ENCODE measurements around the gene MAML3.

MAML3 gene

DNA sequence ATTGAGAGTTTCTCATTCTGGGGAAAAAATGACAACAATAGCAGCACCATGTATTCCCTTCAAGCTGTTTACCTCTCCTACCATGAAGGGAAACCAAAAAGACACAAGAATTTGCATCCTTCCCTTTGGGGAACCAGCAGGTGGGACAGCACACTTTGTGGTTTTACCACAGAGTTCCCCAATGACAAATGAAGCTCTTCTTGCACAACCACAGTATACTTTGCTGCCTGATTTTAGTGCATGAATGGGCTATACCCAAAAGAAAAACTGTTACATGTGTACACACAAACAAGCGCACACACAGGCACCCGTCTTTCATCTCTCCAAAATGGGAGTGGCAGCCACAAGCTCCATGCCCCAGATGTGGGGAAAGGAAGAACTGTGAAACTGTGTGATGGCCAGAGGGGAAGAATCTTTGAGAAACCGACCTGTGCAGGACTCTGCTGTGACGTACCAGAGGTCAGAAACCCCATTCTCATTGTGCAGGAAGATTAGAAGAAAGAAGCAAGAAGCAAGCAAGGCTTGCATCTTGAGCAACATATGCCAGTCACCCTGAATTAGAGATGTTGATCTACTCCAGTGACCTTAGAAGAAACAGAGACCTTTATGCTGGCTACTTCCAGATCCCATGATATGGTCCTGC is 2.7 kb upstream of the MAML3 start:
- peak in 2 of 3 experiments; percentile 36 to 38 for DNase-seq (ENCODE audit: low read depth in 3 of 3)

DNA sequence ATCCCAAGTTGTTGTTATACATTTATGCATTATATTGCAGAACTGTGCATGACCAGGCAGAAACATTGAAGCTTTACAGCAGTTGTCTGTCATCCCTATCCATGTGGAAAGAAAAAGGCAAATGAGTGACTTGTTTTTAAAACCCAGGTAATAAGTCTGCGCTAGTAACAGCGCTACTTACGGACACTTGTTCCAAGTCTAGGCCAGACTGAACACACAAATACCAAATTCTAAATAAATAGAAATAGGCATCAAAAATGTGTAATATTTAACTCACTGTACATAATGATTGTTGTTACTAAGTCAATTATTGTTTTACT is 548 bp upstream of the MAML3 start:
- DNase-seq (ENCODE audit: low read depth in 3 of 3) = no peak

DNA sequence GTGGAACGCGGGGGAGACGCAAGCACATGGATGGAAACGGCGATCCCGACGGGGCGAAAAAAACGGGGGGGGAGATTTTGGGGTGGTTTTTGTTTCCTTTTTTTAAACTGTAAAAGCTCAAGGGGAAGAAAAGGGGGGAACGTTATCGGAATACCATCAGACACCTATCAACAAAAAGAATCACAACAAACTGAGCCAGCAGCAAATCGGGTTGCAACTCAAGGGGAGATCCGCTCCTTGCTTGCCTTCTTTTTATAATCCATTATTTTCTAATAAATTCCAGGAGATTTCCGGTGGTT is 616 bp downstream of the MAML3 start:
- DNase-seq (ENCODE audit: low read depth in 3 of 3) = no peak

DNA sequence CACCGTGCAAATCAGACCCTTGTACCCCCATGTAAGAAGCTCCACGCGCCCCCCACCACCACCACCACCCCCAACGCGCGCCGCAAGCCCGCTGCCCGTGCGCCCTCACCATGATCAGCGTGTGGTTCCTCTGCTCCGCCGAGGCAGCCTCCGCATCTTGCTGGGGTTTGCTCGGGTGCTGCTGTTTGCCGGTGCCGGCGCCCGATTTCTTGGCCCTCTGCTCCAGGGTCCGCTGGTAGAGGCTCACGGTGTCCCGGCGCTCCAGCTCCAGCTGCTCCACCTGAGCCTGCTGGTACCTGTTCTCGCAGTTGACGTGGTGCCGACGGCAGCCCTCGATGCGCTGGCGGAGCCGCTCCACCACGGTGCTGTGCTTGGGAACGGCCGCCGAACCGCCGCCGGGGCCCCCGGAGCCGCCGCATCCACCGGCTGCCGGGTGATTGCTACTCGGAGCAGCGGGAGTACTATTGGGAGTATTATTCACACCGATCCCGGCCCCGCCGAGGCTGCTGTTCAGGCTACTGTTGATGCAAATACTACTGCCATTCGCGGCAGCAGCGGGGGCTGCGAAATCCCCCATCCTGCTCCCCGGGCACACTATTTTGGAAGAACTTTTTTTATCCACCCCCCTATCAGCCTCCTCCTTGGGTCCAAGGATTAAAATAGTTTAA is 1.1 kb downstream of the MAML3 start:
- peak in 2 of 3 experiments; percentile 15 to 35 for DNase-seq (ENCODE audit: low read depth in 3 of 3)

DNA sequence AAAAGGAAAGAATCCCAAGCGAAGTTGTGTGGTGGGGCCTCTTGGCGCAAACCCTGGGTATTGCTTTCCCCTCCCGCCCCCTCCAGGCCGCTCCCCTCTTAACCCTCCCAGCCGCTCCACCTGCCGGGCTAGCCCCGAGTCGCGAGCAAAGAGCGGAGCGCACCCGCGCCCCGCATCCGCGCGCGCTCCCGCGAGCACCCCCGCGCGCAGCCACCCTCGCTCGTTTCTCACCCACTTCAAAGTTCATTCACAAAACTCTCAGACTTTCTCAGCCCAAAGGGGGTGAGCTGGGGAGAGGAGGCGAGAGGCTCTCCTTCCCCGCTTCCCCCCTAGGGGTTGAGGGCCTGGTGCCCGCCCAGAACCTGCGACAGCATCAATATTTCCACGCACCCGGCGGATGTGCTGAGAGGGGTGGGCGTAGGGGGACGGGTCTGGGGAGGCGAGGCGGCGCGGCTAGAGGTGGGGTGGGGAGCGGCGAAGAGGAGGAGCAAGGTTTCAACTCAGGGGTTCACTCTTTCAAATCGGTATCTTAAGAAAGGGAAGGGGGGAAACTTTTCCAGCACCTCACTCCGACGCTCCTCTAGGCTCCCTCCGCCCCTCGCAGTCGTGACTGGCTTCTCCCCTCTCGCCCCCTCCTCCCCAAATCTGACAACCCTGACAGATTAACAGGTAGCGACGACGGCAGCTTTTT is 1.8 kb downstream of the MAML3 start:
- DNase-seq (ENCODE audit: low read depth in 3 of 3) = peak; percentile 38 to 71 (median 58)

DNA sequence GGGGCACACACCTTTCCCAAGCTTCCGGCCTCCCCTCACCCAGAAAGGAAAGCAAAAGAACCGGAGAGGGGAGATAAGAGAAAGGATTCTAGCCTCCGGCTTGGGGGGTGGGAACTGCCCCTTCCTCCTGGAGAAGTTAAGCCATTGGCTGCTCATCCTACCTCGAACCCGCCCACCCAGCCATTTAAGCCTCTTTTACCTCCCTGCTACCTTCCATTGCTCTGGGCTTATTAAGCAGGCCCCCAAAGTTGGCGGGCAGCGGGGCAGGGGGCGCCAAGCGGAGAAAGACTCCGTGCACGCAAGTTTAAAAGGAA is 2.3 kb downstream of the MAML3 start:
- DNase-seq (ENCODE audit: low read depth in 3 of 3) = peak in 2 of 3 experiments; percentile 29 to 51

DNA sequence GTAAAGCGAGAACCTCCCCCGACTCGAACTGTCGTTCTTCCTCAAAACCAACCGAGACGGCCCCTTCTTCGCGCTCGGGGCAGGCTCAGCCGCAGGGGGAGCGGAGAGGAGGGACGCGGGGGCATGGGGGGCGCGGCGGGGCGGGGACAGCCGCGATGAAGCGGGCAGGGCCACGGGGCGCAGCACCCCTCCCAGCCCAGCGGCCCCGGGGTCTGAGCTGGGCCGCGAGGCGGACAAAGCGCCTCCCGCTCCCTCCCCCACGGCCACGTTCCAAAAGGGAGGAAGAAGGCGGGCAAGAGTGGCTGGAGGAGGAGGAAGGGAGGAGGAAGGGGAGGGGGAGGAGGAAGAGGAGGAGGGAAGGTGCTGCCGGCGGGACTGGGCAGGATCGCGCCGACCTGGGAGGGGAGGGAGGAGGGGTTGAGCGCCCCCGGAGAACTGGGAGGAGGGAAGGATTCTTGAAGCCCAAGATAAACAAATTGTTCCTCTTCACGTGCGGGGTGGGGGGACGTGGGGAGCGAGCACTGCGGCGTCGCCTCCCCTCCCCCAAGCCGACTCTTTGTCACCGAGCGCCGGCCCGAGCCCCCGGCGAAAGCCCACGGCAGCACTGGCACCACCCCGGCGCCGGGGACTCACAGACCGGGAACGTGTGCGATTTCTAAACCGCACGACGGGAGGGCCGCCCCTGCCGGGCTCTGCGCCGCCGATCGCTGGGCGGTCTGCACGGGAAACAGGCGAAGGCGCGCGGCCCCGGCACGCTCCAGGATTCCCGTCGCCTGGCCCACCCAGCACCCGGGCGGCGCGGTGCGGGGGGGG is 2.9 kb downstream of the MAML3 start:
- peak in 2 of 3 experiments; percentile 26 to 28 for DNase-seq (ENCODE audit: low read depth in 3 of 3)

DNA sequence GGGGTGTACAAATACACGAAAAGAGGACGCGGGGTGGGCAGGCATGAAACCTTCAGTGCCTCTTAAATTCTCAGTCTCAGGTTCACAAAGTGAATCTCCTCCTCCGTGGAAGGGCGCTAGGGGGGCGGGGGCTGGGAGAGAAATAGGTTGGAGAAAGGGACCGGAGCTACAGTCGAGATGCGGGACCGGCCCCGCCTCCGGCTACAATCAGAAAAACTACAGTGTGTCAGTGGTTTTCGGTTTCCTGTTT is 3.4 kb downstream of the MAML3 start:
- peak in 2 of 3 experiments; percentile 44 to 60 for DNase-seq (ENCODE audit: low read depth in 3 of 3)

DNA sequence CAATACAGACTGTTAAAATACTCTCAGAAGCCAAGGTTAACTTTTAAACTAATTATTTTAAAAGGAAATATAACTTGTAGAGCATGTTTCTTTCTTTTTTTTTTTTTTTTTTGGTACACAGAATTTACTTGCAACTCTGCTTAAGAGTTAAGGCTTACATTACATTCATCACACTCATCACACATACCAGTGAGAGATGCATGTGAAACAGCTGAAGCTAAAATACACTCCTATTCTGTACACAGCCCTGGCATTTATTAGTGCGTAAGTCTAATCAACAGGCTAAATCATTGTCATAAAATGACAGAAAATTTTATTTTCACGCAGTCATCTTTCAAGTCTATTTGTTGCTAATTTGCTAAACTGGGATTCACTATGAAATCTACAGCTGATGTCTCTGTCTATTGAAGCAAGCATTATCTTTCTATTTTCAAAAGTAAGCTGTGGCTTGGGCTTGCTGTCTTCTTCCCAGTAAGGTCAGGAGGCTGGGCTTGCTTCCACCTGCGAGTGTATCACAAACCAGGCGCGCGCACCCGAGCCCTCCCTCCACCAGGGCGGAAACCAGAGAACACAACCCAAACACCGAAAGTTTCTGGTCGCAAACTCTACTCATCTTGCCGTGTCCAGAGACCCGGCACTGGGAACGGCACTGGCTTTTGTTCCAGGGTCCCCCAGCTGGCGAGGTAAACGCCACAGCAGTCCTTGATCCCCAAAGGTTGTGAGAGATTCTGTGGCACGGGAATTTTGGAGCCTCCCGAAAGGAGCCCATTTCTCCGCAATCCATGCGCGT is 3.9 kb downstream of the MAML3 start:
- DNase-seq (ENCODE audit: low read depth in 3 of 3) = peak in 2 of 3 experiments; percentile 23 to 56

DNA sequence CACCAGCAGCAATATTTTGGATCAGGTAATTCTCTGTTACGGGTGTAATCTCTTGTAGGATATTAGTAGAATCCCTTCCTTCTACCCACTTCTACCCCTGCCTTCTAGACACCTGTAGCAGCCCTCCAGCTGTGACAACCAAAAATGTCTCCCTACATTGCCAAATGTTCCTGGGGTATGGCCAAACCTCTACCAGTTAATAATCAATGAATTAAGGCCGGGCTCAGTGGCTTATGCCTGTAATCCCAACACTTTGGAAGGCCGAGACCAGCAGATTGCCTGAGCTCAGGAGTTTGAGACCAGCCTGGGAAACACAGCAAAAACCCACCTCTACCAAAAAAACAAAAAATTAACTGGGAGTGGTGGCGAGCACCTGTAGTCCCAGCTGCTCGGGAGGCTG is 9.9 kb downstream of the MAML3 start:
- no peak for DNase-seq (ENCODE audit: low read depth in 3 of 3)

DNA sequence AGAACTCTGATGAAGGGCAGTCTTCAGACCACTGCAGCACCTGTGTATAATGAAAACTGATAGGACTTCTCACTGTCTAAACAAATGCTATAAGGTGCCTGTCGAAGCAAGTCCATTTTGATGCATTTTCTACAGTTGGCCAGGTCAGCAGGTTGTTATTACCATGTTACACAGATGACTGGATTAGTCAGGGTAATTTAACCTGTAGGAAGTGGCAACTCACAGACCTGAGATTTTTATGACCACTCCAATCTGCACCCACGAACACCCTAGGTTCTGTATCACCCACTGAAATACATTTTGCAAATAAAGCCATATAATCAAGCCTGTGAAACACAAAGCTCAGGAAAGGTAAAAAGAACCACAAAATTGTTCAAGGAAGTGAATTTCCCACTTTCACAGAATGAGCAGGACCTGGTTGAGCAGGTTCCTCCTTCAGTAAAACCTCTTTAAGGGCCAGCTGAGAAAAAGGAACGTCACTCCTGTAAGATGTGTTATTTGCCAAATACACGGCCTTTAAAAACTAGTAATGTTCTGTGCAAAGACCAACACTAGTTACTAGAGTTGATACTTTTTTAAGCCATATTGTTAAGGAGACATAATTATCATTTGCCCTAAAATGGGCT is 12.7 kb downstream of the MAML3 start:
- DNase-seq (ENCODE audit: low read depth in 3 of 3) = no peak

DNA sequence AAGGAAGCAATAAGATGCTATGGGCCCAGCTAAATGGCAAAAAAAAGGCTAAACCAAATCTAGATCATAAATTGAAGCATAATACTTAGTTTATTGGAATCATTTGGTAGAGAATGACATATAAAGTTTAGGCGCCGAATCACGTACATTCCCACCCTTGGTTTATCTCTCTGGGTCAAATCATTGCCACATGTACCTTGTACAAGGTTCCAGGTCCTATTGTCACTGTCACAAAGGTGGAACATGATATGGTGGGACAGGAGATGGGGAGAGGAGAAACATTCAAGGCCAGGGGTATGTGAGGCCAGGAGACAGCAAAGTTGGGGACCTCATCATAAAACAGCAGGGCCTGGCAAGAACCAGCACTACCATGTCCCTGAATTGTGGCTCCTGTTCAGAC is 13.4 kb downstream of the MAML3 start:
- no peak for DNase-seq (ENCODE audit: low read depth in 3 of 3)

DNA sequence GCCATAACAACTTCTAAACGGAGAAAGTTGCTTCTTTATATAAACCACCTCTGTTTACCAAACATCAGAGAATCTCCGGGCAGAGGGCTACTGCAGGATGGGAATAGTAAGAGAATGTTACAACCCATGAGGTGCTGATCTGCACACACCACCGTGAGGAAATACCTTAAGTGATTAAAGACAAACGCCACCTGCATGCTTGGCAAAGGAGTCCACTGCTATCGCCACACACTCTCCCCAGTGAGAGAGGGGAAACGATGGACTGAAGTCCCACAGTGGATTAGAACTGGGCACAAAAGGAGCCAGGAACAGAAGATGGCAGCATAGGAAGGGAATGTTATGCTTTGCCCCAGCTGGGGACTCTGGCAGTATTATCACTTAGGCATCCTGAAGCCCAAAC is 15.6 kb downstream of the MAML3 start:
- DNase-seq (ENCODE audit: low read depth in 3 of 3) = no peak

DNA sequence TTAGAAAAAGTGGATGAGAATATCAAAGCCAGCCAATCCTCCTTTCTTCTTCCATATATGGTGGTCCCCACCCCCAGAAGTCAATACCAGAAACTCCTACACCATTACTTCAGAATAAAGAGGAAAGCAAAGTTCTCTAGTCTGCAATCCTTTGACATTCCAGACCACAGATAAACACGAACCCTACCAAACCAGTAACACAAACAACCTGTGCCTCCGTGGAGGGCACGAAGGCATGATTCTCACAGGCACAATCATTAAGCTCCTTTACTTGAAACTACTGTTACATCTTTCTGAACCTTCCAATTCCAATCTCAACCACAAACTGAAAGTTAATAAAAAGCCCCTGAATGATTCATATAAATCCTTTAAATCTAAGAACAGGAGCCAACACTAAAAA is 16.3 kb downstream of the MAML3 start:
- DNase-seq (ENCODE audit: low read depth in 3 of 3) = no peak

DNA sequence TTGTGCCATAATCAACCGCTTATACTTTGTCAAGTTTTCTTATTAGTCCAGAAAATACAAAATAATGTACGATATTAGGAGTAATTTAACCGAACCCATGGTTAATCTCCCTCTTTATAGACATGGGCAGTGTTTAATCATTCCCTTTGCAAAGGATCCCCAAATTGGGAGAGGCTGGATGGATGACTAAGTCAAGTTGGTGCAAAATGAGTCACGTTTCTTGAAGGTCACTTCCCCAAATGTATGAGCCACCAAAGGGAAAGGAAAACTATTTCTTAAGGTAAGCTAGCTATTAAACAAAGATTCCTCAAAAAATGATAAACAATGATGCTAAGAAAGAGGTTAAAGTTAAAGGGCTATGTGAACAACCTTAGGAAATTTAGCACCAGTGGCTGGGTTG is 17.5 kb downstream of the MAML3 start:
- DNase-seq (ENCODE audit: low read depth in 3 of 3) = no peak

DNA sequence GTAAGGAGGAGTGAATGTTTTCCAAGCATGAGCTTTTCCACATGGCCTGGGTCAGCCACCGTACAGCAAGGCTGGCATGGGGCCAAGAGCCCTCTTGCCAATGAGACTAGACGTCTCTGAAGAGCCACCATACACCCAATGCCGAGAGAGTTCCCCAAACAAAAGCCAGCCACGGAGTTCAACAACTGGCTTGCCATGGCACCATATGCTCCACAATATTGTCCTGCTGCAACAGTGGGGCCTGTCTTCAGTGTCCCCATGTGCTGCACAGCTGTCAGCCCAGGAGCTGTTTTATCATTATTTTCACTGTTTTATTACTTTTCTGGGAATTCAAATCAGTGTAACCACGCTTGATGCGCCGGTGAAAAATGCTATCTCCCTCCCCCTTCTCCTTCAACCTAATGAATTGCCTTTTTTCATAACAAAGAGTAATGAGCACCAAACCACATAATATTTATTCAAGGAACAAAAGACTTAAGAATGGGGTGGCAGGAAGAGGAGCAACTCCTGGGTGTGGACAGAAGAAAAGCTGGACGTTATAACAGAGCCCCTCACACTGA is 18.4 kb downstream of the MAML3 start:
- no peak for DNase-seq (ENCODE audit: low read depth in 3 of 3)

DNA sequence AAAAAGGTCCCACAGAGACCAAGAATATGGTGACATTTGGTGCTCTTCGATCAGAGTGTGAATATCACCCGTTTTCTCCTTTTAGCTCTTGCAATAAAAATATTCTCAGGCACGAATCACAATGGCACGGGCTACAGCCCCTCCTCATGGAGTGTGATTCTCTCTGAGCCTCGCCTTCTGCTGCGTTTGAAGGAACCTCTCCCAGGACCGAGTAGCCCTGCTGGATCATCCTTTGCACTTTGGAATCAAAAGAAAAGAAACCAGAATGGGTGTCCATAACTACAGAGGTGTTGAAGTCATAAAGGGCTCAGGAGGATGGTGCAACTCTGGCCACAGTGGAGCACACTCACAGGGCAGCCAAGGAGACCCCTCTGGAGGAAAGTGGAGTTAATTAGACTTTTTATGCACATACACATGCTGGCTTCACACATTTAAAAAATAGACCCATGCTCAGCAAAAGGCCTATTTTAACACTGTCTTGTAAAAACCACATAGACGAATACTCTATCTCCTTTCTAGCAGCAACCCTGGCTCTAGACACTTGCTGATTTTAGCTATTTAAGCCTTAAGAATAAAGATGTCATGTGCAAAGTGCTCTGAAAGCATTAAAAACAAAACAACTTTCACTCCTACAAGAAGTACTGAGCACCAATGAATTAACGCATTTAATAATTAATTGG is 19.1 kb downstream of the MAML3 start:
- DNase-seq (ENCODE audit: low read depth in 3 of 3) = no peak

DNA sequence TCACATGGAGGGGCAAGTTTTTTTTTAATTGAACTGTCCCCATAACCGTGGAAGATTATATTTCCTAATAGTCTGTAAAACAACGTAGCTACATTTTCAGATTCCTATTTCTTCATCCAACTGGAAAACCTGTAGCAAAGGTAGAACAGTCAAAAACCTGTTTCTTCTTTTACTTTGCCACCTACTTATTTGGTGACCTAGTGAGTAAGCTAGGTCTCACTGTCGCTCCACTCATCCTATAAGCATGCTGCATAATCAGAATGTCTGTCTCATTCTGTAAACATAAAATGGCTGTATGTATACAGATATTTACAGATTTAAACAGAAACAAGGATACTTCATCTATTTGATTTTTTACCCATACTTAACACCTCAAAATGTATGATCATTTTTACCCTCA is 20.4 kb downstream of the MAML3 start:
- no peak for DNase-seq (ENCODE audit: low read depth in 3 of 3)

DNA sequence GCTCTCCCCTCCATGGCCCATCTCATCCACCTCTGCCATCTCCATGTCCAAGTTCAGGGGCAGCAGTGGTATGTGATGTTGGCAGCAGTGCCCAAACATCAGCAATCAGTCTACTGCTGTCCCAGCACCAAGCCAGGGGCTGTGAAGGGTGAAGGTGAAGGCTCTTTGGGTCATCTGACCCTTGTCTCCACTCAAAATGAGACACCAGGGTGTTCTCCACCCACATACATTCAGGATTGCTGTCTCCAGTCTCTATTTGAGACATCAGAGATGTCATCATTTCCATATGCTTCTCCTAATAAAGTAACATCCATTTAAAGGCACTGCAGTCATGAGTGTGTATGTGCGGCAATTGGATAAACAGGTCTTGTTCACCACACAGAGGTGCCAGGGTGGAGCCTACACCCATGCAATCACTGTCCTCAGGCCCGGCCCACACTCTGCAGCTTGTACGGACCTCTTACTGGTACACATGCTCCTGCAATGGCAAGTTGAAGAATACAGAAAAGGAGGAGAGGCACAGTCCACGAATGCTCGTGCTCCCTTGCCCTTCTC is 22.2 kb downstream of the MAML3 start:
- no peak for DNase-seq (ENCODE audit: low read depth in 3 of 3)

DNA sequence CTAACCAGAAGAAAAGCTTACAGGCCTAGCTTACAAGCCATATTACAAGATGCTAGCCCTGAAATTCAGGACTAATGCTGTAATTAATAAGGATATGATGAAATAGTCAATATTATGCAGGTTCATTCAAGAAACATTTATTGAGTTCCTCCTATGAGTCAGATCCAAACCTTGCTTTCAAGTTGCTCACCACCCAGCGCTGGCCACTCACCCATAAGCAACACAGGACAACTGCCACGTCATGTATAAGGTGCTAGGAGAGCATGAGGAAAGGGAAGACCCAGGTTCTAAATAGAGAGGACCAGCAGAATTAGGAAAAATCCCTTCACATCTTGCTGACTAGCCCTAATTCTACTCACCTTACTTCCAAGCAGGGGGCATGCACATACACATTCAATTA is 23.3 kb downstream of the MAML3 start:
- no peak for DNase-seq (ENCODE audit: low read depth in 3 of 3)

DNA sequence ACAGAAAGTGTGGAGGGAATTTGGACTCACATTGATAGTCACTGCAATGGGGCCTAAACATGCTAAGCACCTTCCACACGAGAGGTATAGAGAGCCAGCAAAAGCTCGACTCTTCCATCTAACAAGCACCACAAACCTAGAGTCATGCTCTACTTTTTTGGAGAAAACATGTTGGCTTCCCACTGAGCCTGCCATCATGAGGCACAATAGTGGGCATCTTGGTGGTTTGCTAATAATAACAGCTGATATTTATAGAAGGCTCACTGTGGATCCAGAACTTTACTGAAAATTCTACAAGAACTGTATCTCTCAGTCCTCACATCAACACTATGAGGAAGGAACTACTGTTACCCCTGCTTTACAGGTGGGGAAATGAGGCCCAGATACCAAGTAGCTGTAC is 26.6 kb downstream of the MAML3 start:
- no peak for DNase-seq (ENCODE audit: low read depth in 3 of 3)
